ENCODE data around the gene SERINC3.
"Not testable (repeated sequence)": the region's sequence is repeated elsewhere in the genome, so short reads cannot be mapped to it uniquely, and the experiment has no call there.

SERINC3 gene

DNA sequence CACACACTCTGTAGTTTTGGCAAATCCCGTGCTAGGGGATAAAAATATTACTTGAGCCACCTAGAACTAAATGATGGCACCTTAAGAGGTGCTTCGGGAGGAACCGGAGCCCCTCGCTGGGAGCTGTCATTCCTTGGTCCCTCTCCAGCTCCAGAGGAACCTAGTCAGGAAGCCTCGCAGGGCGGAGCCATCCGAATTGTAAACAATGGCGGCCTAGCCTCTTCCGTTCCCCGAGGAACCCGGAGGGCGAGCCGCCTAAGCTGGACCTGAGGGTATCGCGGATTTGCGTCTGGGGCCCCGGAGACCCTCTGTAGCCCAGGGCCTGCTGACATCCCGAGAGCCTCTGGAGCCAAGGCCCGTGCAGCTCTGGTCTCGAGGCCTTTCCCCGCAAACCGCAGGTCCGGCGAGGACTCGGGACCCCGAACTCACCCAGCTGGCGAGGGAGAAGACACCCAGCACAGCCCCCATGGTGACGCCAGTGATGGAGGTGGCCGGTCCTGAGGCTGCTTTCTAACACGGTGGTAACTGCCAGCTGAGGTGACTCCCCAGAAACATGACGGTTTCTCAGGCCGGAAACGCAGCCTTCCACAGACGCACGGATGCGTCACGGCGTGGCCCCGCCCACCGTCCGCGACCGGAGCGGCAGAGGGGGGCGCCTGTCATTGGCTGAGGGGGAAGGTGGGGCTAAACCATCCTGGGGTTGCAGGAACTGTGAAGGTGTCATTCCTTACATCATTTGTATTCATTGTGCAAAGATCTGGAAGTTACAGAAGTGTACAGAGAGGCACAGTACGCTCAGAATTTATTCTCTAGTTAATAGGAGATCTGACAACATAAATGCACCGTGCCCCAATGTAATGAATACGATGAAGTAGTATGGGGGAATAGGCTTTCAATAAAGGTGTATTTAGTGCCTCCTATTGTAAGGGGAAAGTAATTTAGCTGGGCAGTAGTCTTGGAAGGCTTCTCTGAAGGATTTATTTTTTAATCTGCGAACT lies at the start of gene SERINC3:
SERINC3 (minus strand) TSS at position 587 of the 998 bp plus-strand sequence; CDS start at position 468, 119 bp downstream.
- DNase-seq = peak; percentile 94

GRCh38 chr20:44571362-44571988 lies 49.6 kb upstream of the SERINC3 start:
- no peak for DNase-seq

- no peak for DNase-seq
Observed at GRCh38 chr20:44570367-44570766, 48.5 kb upstream of the SERINC3 start.

- DNase-seq = peak; percentile 29
Observed at GRCh38 chr20:44566811-44567210, 44.9 kb upstream of the SERINC3 start.

DNA sequence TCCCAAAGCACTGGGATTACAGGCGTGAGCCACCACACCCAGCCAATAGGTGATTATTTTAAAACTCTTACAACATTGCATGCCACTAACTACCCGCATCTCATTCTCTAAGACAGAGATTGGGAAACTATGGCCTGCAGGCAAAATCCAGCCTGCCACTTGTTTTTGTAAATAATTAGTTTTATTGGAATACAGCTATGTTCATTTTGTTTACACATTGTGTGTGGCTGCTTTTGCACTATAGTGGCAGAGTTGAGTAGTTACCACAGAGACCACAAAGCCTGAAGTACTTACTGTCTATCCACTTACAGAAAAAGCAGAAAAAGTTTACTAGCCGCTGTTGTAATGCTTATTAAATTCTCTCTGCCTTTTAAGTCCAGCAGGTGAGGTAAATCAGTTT lies 44.1 kb upstream of the SERINC3 start:
- no peak for DNase-seq

DNA sequence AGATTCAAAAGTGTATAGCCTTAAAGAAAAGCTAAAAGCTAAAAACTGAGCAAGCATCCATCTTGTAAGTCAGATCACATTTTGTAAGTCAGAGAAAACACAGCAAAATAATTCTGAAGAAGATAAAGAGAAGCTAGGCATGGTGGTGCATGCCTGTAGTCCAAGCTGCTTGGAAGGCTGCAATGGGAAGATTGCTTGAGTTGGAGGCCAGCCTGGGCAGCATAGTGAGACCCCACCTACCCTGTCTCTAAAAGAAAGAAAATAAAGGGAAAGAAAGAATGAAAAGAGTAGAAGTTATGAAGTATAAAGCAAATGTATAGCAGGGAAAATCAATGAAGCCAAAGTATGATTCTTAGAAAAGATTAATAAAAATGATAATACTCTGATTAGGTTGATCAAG lies 40.0 kb upstream of the SERINC3 start:
- DNase-seq = no peak

DNA sequence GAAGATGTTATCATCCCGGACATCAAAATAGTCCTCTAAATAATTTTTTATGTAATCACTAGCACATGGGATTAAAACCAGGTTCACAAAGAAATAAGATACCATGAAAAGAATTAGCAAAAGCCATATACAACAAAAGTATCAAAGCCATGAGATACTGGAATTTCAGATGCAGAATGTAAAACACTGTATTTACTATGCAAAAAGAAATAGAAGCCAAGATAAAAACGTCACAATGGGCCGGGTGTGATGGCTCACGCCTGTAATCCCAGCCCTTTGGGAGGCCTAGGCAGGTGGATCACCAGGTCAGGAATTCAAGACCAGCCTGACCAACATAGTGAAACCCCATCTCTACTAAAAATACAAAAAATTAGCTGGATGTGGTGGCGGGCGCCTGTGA lies 38.9 kb upstream of the SERINC3 start:
- not testable (repeated sequence) for DNase-seq

- DNase-seq = no peak
Observed at GRCh38 chr20:44560229-44560628, 38.4 kb upstream of the SERINC3 start.

GRCh38 chr20:44559302-44559701 lies 37.4 kb upstream of the SERINC3 start:
- no peak for DNase-seq

DNA sequence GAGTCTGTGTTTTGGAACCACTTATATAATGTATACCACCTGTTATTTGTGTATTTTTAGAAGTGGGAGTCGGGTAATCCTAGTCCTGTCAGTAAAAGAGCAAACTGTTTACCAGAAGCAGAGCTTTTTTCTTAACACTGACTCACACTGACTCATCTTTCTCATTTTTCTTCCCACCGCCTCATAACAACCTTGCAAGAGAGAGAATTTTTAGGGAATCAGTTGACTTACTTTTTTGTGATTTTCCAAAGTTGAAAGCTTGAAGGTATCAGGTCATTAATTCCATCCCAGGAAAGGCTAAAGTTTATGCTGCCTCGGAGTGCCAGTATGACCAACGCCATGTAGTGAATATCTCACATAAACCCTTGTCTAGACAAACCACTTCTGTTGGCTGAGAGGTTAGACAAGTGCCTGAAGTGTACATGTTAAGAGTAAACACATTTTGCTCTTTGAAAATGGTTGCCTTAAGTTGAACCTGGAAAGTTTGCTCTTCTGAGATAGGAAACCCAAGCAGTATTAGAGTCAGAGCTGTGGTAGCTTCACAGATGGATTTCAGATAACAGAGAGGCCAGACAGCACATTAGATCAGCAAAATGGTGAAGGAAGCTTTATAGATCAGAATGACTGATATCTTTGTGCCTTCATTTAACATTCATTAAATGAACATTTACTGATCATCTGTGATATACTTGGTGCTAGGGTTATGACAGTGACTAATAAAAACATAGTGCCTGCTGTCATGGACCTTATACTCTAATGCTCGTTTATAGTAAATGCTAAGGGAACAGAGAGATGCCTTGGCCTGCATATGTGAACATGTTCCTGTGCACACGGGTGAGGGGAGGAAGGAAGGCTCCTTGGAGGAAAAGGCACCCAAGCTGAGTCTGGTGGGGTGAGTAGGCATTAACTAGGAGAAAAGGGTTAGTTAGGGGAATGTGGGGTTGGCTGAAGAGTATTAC lies 31.4 kb upstream of the SERINC3 start:
- DNase-seq = peak; percentile 60

DNA sequence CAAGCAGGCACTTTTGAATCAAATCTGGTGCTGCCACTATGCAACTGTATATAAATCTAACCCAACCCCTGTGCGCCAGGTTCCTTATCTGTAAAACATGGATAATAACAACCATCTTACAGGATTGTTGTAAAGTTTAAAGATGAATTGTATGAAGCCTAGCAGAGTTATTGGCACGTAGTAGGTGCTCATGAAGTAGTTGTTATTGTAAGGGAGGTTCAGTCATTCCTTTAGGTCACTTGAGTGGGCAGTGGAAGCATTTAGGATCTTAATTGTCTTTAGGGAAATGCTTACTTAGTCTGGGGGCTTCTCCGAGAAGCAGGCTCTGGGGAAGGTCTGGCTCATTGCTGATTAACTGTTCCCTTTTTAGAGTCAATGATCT lies 30.7 kb upstream of the SERINC3 start:
- DNase-seq = no peak

DNA sequence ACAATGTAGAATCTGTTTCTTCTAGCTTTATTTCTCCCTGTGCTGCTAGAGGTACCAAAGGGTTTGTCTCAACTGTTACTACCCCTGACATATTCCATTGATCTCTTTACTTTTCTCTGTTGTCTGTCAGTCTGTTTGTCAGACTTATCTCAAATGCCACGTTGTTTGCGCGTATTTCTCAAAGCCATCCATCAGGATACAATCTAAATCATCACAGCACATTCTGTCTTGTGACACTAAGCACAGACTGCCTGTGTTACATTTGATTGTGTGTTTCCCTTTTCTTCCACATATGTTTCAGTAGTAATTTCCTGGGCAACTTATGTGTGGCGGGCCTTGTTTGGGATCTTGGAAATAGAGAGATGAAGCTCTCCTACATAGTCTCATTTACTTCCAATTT lies 30.2 kb upstream of the SERINC3 start:
- DNase-seq = no peak

DNA sequence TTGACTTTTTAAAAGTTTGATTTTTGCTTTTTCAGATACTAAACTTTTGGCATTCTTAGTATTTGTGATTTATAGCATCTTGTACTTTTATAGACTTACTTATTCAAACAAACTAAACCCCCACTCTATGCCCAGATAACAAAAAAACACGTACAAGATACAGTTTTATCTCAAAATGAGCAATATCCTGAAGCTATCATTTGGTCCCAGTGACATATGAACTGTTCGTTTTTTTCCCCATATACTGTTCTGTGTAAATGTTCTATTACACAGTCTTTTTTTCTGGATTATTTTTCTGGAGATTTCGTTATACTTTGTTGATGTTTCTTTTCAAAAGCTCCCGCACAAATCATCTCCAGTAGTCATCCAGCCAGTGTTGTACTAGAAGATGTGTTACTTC lies 27.3 kb upstream of the SERINC3 start:
- DNase-seq = no peak

- no peak for DNase-seq
Observed at GRCh38 chr20:44547419-44547818, 25.5 kb upstream of the SERINC3 start.

DNA sequence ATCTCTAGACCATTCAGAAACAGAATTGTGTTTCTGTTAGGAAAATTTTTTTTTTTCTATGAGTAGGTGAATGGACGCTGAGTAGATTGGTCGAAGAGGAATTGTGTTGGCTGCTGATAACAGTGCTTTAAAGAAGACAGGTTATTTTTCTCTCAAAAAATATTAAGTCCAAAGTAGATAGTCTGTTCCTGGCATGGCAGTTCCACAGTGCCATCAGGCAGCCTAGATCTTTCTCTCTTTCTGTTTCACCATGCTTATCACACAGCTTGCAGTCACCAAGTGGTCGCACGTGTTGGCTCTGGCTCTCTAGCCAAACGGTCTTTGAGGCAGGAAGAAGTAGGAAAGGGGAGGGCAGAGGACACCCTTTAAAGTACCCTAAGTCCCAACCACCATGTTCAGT lies 22.4 kb upstream of the SERINC3 start:
- no peak for DNase-seq

DNA sequence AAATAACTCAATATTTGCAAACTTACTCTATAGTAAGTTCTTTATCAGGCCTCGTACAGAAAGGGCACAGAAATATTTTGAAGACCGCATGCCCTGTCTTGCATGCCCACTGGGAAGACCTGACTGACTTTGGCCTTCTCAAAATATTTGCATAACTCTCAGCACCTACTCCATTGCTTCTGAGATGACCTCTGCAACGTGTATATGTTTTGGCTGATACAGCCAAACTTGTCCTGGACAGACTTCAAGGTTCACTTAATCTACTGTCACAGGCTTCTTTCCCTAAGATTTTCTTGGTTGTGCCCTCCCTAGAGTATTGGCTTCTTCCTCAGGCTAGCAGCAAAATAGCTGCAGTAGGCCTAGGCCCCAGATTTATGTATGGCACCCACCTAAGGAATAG lies 21.5 kb upstream of the SERINC3 start:
- no peak for DNase-seq

GRCh38 chr20:44542890-44543289 lies 21.0 kb upstream of the SERINC3 start:
- DNase-seq = no peak

DNA sequence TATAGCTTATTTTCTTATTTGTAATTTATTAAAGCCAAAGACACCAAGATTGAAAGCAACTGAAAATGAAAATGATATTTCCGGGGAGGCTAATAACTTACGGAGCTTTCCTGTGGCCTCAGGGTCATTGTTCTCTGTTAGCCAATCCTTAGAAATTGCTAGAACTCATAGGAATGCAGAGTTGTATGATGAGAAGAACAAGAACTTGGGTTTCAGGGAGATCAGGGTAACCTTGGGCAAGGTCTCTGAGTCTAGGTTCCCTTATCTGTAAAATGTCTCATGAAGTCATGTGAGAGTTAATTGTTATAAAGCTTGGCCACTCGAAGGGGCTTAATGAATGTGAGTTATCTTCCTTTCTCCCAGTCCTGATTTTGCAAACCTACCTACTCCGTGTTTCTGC lies 20.1 kb upstream of the SERINC3 start:
- no peak for DNase-seq

- DNase-seq = no peak
Observed at GRCh38 chr20:44540834-44541233, 19.0 kb upstream of the SERINC3 start.

GRCh38 chr20:44537993-44538392 lies 16.1 kb upstream of the SERINC3 start:
- no peak for DNase-seq

DNA sequence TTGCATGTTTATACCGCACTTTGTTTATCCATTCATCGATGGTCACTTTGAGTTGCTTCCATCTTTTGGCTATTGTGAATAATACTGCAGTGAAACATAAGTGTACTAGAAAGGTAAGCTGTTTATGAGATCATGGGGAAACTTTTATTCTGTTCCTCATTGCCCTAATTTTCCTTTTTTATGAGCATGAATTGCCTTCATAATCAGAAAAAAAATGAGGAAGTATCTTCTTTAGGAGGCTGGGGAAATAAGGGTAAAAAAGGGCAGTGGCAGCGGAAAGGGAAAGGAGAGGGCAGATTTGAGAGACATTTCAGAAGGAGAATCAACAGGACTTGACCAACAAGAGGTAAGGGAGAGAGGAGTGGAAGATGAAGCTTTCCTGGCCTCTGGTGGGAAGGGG lies 14.3 kb upstream of the SERINC3 start:
- no peak for DNase-seq

GRCh38 chr20:44533928-44534327 lies 12.1 kb upstream of the SERINC3 start:
- DNase-seq = no peak

GRCh38 chr20:44532981-44533331 lies 11.1 kb upstream of the SERINC3 start:
- DNase-seq = no peak
